Central memory CD8-positive, alpha-beta T cell (primary cell): ENCODE data around the gene CBFA2T3.

ENCODE experiments used
- ATAC-seq: fragments of 150-1000 bp; cut with Tn5 transposase; replicated peaks from 2 replicates; pipeline ENCODE4 v1.10.0; 2022; ENCODE audit warnings: mild to moderate bottlenecking, moderate FRiP score, moderate number of reproducible peaks; ENCODE audit not compliant: poor library complexity, severe bottlenecking; ENCODE audit errors: extremely low read depth
- DNase-seq, 2 donors: peaks; one replicate each; pipeline ENCODE4 v3.0.0; 2021; ENCODE audit warnings: low spot score in 2 of 2
- H3K27ac Mint-ChIP-seq: one replicate; pipeline ENCODE4 v1.8.0; 2022; ENCODE audit warnings: low read depth, mild to moderate bottlenecking, moderate library complexity, mixed read lengths
- H3K27me3 Mint-ChIP-seq: one replicate; pipeline ENCODE4 v1.8.0; 2022; ENCODE audit warnings: mixed read lengths
- H3K36me3 Mint-ChIP-seq: one replicate; pipeline ENCODE4 v1.8.0; 2022; ENCODE audit warnings: mild to moderate bottlenecking, moderate library complexity, mixed read lengths; ENCODE audit not compliant: insufficient read depth
- H3K4me1 Mint-ChIP-seq: one replicate; pipeline ENCODE4 v1.8.0; 2022; ENCODE audit warnings: mixed read lengths
- H3K4me3 Mint-ChIP-seq: one replicate; pipeline ENCODE4 v1.8.0; 2022; ENCODE audit warnings: mild to moderate bottlenecking, moderate library complexity, mixed read lengths
- H3K9me3 Mint-ChIP-seq: one replicate; pipeline ENCODE4 v1.8.0; 2022; ENCODE audit warnings: mixed read lengths

Gene CBFA2T3

GRCh38 chr16:88966986-88967829 is 9.8 kb downstream of the CBFA2T3 start:
- DNase-seq (no peak), ATAC-seq (no peak)
- Mint-ChIP-seq H3K27me3 (peaks cover 7% of the 10 kb centered on the region), H3K4me1 (no peaks in the 10 kb centered on the region), H3K9me3 (no peaks in the 10 kb centered on the region), H3K27ac (no peak overlapping the region), H3K4me3 (peak overlapping the region; percentile 64), H3K36me3 (peaks cover 2% of the 10 kb centered on the region)

DNA sequence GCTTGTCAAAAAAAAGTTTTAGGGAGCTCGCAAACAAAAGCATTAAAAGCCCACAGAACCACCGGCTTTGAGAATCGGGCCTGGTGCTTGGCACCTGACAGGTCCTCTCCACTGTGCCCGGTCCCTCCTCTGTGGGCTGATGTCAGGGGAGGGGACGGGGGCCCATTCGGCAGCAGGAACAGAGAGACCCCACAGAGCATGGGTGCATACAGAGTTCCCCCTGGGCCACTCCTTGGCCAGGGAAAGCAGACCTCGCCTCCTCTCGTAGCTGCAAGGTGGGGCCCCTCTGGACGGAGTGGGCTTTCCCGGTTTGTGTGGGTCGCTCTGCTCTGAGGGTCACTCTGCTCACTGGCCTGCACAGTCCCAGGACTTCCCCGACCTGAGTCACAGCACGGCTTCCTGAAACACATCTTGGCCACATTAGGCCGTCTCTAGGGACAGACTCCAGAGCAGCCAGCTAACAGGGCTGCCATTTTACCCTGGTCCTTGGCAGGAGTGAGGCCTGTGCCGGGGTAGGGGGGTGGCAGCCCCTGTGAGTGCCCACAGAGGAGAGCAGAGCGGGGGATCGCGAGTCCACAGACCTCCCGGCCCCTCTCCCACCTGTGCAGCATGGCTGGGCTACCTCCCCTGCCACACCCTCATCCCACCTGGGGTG is 11.1 kb downstream of the CBFA2T3 start:
- peaks cover 2% of the 10 kb centered on the region for H3K36me3 Mint-ChIP-seq
- H3K27ac Mint-ChIP-seq, result no peak overlapping the region
- DNase-seq, result no peak

DNA sequence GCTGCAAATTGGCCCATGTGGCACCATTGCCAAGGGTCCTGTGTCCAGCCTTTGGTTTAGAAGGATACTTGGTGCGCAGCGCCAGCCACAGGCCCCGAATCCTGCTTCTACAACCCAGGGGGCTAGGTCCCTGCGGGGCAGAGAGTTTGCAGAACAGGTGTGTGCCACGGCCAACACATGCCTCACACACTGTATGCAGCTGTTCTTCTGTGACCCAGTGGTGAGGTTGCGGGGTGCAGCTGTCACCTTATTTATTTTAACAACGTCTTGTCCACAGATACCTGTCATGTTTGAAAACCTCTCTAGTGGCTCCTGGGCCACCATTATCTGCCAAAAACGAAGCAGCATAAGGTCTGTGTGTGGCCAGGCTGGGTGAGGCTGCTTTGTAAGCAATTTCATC is 11.6 kb downstream of the CBFA2T3 start:
- peaks cover 13% of the 10 kb centered on the region for H3K27me3 Mint-ChIP-seq
- H3K36me3 Mint-ChIP-seq, result peaks cover 2% of the 10 kb centered on the region
- H3K4me3 Mint-ChIP-seq, result no peak overlapping the region
- no peaks in the 10 kb centered on the region for H3K9me3 Mint-ChIP-seq
- no peak overlapping the region for H3K27ac Mint-ChIP-seq
- no peaks in the 10 kb centered on the region for H3K4me1 Mint-ChIP-seq
- DNase-seq, result no peak
- ATAC-seq, result no peak

More for the DNA sequence above, 11.1 kb downstream of the CBFA2T3 start:
- no peak overlapping the region for H3K4me3 Mint-ChIP-seq
- ATAC-seq, result no peak
- H3K9me3 Mint-ChIP-seq, result no peaks in the 10 kb centered on the region
- H3K4me1 Mint-ChIP-seq, result no peaks in the 10 kb centered on the region
- H3K27me3 Mint-ChIP-seq, result peaks cover 11% of the 10 kb centered on the region

DNA sequence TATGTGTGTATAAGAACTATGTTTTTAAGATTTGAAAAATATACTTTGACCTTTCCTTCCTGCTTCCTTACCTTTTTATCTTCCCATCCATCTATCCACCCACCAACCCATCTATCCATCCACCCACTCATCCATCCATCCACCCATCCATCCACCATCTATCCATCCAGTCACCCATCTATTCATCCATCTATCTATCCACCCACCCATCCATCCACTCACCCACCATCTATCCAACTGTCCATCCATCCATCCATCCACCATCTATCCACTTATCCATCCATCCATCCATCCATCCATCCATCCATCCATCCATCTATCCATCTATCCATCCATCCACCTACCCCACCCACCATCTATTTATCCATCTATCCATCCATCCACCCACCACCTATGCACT is 12.4 kb downstream of the CBFA2T3 start:
- H3K27me3 Mint-ChIP-seq, result peaks cover 21% of the 10 kb centered on the region
- ATAC-seq (no peak), DNase-seq (no peak)
- H3K27ac Mint-ChIP-seq, result no peak overlapping the region
- no peaks in the 10 kb centered on the region for H3K9me3 Mint-ChIP-seq
- H3K4me3 Mint-ChIP-seq, result no peak overlapping the region
- peaks cover 3% of the 10 kb centered on the region for H3K36me3 Mint-ChIP-seq
- no peaks in the 10 kb centered on the region for H3K4me1 Mint-ChIP-seq

DNA sequence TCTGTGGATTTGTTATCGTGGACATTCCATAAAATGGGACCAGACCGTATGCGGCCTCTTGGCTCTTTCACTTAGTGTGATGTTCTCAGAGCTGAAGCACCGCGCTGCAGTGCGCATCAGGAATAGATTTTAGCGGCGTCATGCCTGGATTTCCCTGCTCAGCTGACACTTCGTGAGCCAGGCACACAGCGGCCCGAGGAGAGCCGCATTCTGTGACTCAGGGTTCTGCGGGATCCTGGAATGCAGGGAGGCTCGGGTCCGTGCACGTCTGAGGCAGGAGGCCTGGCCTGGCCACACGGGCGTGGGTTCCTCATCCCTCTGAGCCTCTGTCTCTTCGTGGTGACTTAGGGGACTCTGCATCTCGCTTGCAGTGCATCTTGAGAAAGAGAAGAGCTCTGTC is 13.4 kb downstream of the CBFA2T3 start:
- H3K4me3 Mint-ChIP-seq, result no peak overlapping the region
- peaks cover 3% of the 10 kb centered on the region for H3K36me3 Mint-ChIP-seq
- H3K27ac Mint-ChIP-seq, result no peak overlapping the region
- H3K27me3 Mint-ChIP-seq, result peaks cover 31% of the 10 kb centered on the region
- ATAC-seq (no peak), DNase-seq (no peak)
- H3K9me3 Mint-ChIP-seq, result no peaks in the 10 kb centered on the region
- no peaks in the 10 kb centered on the region for H3K4me1 Mint-ChIP-seq

DNA sequence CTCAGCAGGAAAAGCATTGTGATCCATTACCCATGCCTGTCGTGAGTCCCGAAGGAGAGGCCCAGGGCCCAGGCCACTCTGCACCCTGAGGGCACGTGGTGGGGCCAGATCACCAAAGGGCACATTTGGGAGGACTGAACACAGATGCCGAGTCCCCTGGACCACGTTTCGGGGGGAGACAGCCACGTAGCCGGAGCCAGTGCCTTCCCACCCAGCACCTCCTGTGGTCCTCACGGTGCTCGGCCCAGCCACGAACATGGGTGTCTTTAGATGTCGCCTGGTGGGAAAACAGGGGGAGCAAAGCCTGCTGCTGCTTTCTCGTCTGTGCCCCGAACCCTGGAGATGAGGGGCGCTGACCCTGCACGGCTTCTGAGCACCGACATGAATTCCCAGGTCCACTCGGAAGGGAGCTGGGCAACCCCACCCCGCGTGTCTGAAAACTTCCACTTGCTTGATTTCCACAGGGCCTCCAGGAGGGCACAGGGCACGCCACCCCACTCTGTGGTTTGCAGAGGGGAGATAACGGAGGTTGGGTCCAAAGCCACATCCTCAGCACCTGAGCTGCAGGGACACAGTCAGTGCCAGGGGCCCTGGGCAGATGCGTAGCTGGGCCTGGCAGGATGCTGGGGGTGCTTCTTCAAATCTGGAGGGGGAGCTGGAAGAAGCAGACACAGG is 14.4 kb downstream of the CBFA2T3 start:
- no peak overlapping the region for H3K4me3 Mint-ChIP-seq

DNA sequence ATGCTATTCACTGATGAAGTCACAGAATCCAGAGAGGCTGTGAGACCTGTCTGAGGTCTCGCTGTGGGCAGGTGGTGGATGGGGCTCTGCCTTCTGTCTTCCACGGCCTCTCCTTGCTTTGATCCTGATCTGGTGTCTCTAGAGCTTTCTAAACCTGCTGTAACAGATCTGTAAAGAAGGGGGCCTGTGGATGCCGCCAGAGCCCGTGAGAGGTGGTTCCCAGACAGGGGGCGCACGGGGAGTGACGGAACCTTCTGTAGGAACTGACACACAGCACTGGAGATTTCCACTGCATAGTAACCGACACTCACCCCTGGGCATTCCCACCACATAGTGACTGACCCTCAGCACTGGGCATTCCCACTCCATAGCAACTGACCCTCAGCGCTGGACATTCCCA is 16.0 kb downstream of the CBFA2T3 start:
- peaks cover 51% of the 10 kb centered on the region for H3K27me3 Mint-ChIP-seq
- H3K27ac Mint-ChIP-seq, result no peak overlapping the region
- peaks cover 3% of the 10 kb centered on the region for H3K36me3 Mint-ChIP-seq
- H3K4me3 Mint-ChIP-seq, result no peak overlapping the region
- peaks cover 15% of the 10 kb centered on the region for H3K4me1 Mint-ChIP-seq
- no peak for ATAC-seq
- no peak for DNase-seq
- no peaks in the 10 kb centered on the region for H3K9me3 Mint-ChIP-seq

More for the DNA sequence above, 14.4 kb downstream of the CBFA2T3 start:
- Mint-ChIP-seq H3K27ac (no peak overlapping the region), H3K9me3 (no peaks in the 10 kb centered on the region), H3K36me3 (peaks cover 3% of the 10 kb centered on the region), H3K27me3 (peaks cover 41% of the 10 kb centered on the region), H3K4me1 (peaks cover 8% of the 10 kb centered on the region)
- DNase-seq (no peak), ATAC-seq (no peak)

GRCh38 chr16:88960516-88960915 is 16.5 kb downstream of the CBFA2T3 start:
- no peaks in the 10 kb centered on the region for H3K9me3 Mint-ChIP-seq
- no peak overlapping the region for H3K27ac Mint-ChIP-seq
- peaks cover 15% of the 10 kb centered on the region for H3K4me1 Mint-ChIP-seq
- peaks cover 51% of the 10 kb centered on the region for H3K27me3 Mint-ChIP-seq
- peaks cover 3% of the 10 kb centered on the region for H3K36me3 Mint-ChIP-seq
- no peak overlapping the region for H3K4me3 Mint-ChIP-seq
- DNase-seq, result no peak
- no peak for ATAC-seq

DNA sequence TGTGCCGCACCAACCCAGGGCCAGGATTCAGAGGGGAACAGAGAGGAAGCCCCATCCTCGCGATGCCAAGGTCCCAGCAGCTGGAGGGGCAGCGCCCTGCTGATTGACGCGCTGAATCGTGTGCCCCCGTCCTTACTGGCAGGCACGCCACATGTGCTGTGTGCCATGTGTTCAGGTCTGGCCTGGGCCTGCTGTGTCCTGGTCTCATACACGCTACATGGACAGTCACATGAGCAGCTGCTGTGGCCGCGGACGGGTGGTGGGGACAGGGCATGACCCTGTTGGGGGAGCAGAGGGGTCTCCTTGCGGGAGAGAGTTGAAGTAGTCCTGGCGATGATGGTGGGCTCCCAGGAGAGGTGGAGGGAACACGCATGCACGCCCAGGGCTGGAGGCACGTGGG is 18.0 kb downstream of the CBFA2T3 start:
- Mint-ChIP-seq H3K9me3 (no peaks in the 10 kb centered on the region), H3K36me3 (peaks cover 2% of the 10 kb centered on the region), H3K27ac (no peak overlapping the region), H3K4me3 (no peak overlapping the region), H3K27me3 (peaks cover 51% of the 10 kb centered on the region), H3K4me1 (peaks cover 15% of the 10 kb centered on the region)
- DNase-seq (no peak), ATAC-seq (no peak)

- peaks cover 51% of the 10 kb centered on the region for H3K27me3 Mint-ChIP-seq
- peak; percentile 32 for ATAC-seq
Measured at GRCh38 chr16:88957887-88958577, 19.0 kb downstream of the CBFA2T3 start.

DNA sequence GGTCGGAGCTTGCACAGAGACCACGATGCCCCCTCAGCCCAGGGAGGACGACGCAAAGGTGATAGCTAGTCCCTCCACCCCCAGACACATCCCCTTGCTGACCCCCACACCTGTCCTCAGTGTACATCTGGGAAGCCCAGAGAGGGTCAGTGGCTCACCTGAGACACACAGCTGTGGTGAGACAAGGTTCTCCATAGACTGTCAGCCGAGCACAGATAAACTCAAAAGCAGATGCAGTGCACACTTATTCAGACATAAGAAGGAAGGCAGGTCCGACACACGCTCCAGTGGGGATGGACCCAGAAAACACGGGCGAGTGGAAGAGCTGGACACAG is 19.6 kb downstream of the CBFA2T3 start:
- Mint-ChIP-seq H3K27ac (peak overlapping the region; percentile 68), H3K4me1 (peaks cover 15% of the 10 kb centered on the region), H3K27me3 (peaks cover 50% of the 10 kb centered on the region), H3K9me3 (no peaks in the 10 kb centered on the region), H3K4me3 (peak overlapping the region; percentile 19), H3K36me3 (peaks cover 2% of the 10 kb centered on the region)
- ATAC-seq (no peak), DNase-seq (no peak)

More at GRCh38 chr16:88957887-88958577, 19.0 kb downstream of the CBFA2T3 start:
- no peak for DNase-seq
- H3K4me1 Mint-ChIP-seq, result peaks cover 15% of the 10 kb centered on the region
- H3K27ac Mint-ChIP-seq, result peak overlapping the region; percentile 68
- H3K4me3 Mint-ChIP-seq, result peak overlapping the region; percentile 19
- H3K9me3 Mint-ChIP-seq, result no peaks in the 10 kb centered on the region
- H3K36me3 Mint-ChIP-seq, result peaks cover 2% of the 10 kb centered on the region
